ENCODE measurements around the gene UBE3A.

DNA sequence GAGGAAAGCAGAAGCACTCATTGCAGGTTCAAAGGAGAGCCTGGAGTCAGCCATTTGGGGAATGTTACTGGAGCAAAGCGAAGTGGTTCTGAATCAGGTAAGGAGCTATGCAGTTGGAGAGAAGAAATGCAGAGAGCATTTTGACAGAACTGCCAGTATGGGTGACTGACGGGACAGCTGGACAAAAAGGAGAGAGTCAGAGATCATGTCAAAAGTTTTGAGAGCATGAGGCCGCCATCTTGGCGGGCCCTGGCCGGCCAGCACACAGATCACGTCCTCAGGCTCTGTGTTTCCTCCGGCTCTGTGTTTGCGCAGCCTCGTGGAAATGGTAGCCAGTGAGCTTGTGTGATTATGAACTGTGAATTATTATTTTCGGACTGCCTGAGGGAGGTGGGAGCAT is 29.8 kb upstream of the UBE3A start:
- no peak for TF ChIP-seq POLR2A (IDR thresholded peaks at IDR 0.05; ENCODE audit: low read length)
- no peak for TF ChIP-seq GATA1 (IDR thresholded peaks at IDR 0.05; ENCODE audit: low read depth, low read length)

Measured in erythroblast (primary cell).